GM11168 (cell line): ENCODE results near the gene NR2C2.

Experiments
- in situ Hi-C: fragments of 300-500 bp; cut with MboI; formaldehyde crosslinking; loops from one replicate; pipeline ENCODE4 v1.12.0; 2022; ENCODE audit warnings: low sequenced_read_pairs; ENCODE audit not compliant: unreplicated experiment

Gene NR2C2

DNA sequence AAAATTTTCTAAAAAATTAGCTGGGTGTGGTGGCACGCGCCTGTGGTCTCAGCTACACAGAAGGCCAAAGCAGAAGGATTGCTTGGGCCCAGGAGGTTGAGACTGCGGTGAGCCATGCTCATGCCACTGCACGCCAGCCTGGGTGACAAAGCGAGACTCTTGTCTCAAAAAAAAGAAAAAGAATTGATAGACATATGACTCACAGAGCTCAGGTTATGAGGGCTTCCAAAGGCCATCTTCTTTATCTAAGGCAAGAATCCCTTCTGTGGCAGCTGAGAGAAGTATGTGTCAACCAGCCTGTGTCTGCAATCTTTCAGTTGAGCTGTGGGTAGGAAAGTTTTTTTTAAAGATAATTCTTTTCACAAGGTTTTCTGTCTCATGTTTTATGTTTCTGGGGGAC is 63.8 kb downstream of the NR2C2 start:
- in situ Hi-C loops, result no loop called here

- in situ Hi-C loops, result no loop called here
Observed at GRCh38 chr3:15014606-15015328, 67.4 kb downstream of the NR2C2 start.

DNA sequence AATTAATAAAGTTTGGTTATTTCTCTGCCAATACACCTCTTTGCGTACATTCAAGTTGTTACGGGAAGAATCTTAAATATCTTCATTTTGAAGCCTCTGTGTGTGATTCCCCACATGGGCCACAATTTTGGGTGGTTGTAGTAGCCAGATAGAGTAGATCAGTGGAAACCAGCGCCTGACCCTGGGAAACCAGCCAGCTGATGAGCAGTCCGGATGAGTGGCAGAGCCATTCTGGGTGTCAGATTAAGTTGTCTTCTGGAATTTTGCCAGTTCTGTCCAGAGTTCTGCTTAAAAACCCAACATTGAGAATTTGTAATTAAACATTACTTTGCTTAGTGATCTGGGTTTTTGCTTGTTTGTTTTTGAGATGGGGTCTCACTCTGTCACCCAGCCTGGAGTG is 68.1 kb downstream of the NR2C2 start:
- in situ Hi-C loops, result no loop called here

GRCh38 chr3:15017191-15017590 is 69.8 kb downstream of the NR2C2 start:
- in situ Hi-C loops, result no loop called here

DNA sequence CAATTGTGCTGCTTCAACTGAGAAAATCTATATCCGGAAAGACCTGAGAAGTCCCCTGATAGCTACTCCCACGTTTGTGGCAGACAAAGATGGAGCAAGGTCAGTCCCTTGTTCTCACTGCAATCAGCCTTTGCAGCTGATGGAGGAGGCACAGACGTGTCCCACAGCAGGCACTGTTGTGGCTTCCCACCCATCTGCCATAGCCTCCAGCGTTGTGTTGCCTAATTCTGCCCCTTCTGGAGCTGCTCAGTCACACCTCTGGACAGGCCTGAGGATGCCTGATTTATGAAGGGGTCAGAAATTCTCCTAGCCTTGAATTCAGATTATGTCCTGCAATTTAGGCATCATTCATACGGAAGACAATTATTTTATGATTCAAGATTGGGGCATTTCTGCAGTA is 75.9 kb downstream of the NR2C2 start:
- in situ Hi-C loops, result no loop called here

GRCh38 chr3:15023719-15024118 is 76.3 kb downstream of the NR2C2 start:
- in situ Hi-C loops, result no loop called here

DNA sequence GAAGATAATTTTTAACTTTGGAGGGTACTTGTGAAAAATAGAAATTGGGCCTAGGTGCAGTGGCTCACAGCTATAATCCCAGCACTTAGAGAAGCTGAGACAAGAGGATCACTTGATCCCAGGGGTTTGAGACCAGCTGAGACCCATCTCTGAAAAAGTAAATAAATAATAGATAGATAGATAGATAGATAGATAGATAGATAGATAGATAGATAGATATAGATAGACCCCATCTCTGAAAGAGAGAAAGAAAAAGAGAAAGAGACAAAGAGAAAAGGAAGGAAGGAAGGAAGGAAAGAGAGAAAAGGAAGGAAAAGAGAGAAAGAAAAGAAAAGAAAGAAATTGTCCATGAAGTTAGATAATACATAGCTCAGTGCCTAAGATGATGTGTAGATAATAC is 82.2 kb downstream of the NR2C2 start:
- in situ Hi-C loops, result no loop called here

GRCh38 chr3:15032650-15033049 is 85.3 kb downstream of the NR2C2 start:
- in situ Hi-C loops, result no loop called here

- in situ Hi-C loops, result no loop called here
Observed at GRCh38 chr3:15033103-15033502, 85.7 kb downstream of the NR2C2 start.

- in situ Hi-C loops, result no loop called here
Observed at GRCh38 chr3:15038306-15038705, 90.9 kb downstream of the NR2C2 start.

- in situ Hi-C loops, result no loop called here
Observed at GRCh38 chr3:15040844-15041243, 93.5 kb downstream of the NR2C2 start.

DNA sequence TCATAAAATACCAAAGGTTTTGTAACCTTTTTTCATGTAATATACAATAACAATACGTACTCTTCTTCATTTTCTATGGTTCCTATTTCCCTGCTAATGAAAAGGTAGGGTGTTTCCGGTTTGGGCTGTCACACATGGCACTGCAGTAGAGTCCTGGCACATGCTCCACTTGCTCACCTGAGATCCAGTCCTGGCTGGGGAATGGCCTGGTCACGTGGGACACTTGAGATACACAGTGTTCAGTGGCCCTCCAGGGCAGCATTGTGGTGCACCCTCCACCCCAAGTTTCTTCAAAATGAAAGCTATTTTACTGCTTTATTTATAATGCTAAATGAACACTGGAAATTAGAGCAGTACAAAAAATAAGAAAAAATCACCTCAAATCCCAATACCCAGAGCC is 94.6 kb downstream of the NR2C2 start:
- in situ Hi-C loops, result no loop called here

- in situ Hi-C loops, result no loop called here
Observed at GRCh38 chr3:15042936-15043335, 95.6 kb downstream of the NR2C2 start.

DNA sequence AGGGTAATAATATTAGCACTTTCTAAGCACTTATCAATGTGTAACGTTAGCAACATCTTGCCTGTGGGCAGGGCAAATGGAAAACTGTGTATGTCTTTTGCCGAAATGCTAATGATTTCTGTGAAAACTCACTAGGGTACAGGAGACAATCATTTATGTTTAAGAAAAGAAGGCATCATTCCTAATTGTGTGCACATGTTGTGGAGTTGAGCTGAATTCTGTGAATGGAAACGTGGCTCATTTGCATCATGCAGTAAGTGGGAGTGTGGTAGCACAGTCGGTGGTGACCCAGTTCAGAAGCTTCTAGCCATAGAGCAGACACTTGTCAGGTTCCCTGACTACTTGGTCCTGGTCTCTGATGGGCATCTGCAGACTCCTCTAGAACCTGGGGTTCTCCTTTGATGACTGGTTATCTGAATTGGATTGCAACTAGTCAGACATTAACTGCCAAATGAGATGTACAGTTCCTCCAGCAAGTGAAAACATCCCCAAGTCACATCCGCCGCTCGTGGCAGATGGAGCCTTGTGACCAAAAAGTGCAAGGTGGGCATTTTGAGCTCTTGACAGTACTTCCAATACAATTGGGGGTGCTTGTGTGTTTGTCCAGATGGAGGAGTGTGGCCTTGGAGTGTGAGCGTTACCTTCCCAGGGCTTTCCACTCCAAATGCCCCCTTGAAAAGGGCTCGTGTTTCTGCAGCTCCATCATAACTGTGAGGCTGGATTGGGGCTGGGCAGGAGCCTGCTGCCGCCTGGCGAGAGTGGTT is 96.2 kb downstream of the NR2C2 start:
- in situ Hi-C loops, result no loop called here

DNA sequence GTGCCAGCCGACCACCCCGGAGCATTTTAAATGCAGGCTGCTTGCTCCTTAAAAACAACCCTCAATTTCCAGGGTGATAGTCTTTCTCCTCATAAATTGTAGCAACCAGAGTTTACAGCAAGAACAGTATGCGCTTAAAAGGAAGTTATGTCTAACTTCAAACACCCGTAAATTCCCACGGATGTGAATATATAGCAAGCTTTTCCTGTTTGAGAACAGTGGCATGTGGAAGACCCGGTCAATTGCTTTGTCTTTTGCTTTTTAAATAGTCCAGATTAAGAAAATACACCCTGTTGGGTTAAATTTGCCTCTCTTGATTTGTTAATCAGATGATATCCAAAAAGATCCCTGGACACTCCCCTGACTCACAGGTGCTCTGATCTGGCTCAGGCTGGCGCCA is 96.9 kb downstream of the NR2C2 start:
- in situ Hi-C loops, result no loop called here

DNA sequence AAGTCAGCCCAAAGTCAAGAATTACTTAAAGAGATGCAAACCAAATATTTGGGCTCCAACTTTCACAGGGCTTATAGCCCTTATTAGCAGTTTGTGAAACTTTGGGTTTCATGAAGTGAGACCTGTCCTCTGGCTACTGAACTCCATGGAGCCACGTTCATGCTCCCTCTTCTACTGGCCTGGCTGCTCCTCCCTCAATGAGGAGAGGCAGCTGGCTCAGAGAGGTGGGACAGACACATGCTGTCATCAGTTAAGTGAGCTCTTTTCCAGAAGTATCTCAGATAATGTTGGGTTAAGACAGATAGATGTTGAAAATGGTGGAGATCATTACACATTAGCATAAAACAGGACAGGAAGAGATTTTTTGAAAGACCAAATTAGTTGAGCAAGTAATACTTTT is 98.3 kb downstream of the NR2C2 start:
- in situ Hi-C loops, result no loop called here

- in situ Hi-C loops, result no loop called here
Observed at GRCh38 chr3:15049584-15049983, 102.2 kb downstream of the NR2C2 start.

DNA sequence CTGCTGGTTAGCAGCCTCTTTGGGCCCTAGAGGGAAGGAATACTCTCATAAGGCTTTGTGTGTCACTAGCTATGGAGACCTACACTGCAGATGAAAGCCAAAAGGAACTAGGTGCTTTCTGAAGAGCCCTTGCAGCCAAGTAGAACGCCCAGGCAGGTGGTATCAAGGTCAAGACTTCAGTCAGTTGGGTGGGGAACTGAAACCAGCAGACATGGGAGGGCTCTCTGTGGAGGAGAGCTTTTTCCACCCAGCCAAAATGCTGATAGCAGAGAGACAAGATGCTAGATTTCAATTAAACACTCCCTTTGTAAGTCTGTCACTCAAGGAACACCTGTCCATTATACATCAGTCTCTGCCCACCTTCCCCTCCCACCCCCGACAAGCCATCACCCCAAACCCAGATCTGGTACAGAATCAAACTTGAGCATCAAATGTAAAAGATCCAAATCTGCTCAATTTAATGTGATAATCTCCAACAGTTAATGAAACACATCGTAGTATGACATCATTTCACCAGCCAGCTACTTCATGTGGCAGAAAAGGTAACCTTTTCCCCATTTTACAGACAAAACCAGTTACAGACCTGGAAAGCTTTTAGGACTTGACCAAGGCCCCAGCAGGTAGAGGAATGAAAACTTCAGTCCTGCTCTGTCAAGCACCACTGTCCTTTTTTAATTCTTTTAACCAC is 103.2 kb downstream of the NR2C2 start:
- in situ Hi-C loops, result no loop called here

DNA sequence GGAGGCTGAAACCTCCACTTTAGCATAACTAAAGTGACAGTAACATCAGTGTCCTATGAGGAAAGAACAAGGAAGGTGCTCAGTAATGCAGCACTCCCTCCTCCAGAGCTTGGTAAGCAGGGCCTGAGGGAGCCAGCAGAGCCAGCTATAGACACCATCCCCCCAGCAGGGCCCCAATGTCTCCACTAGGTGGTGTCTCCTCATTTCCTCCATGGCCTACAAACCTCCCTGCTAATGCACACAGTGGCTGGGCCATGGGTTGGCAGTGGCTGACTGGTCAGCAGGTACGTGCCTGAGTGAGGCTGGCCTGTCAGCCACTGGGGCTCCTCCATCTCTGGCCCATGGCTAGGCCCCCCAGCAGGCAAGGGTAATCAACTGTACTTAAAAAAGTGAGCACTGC is 104.1 kb downstream of the NR2C2 start:
- in situ Hi-C loops, result no loop called here

DNA sequence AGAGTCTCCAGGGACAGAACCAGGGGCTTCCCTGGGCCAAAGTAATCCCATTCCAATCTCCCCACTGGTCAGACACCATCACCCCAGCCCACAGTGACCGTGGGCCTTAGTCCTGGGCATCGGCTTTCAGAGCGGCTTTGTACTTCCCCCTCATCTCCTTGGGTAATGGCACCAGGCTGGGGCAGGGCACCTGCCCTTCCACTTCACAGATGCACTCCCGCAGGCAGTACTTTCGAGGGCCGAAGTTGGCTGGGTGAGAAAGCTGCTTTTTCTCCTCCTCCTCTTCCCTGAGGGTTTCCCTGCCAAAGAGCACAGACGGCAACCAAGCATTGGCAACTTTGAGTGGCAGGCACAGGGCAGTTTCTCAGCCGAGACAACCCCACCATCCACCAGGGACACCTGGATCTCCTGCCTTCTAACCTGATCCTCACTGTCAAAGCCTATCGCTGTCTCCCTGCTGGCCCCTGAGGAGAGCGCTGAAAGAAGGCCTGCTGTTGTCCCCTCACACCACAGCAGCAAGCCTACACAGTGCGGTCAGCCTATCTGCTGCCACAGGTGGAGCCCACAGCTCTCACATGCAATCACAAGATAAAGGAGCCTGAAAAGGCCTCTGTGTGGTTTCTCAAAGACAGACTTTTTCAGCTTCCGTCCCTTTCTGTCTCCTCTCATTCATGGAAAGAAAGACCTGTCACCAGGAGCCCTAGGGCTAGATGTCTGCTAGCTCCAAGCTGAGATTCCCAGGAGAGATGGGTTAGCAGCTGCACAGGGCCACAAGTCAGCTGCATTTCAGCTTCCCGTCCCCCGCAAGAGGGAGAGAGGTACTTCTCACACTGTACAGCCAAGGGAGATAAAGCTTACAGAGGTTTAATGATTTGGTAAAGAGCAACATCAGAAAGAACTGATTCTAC is 105.2 kb downstream of the NR2C2 start:
- in situ Hi-C loops, result no loop called here
